HK-2 (cell line): ENCODE data around the gene TEX50.
"Not testable (repeated sequence)": the region's sequence is repeated elsewhere in the genome, so short reads cannot be mapped to it uniquely, and the experiment has no call there.

ENCODE experiments used
- DNase-seq: peaks from one replicate; pipeline ENCODE4 v3.0.0-alpha.2; 2018; ENCODE audit not compliant: unreplicated experiment

Gene TEX50

DNA sequence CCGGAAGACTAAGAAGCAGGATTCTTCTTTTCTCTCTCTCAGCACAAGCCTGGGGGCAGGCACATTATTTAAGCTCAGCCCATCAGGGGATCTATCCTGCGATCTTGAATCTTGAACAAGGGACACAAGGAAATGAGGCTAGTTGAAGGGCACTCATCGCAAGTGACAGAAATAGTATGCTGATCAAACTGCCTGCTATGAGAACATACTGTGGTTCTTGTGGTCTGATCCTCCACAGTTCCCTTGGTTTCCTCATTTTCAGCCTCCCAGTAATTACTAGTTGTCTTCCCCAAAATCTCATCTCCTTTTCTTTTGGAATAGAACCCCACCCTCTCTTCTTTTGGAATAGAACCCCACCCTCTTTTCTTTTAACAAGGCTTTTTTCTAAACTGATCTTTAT lies 28.0 kb downstream of the TEX50 start:
- no peak for DNase-seq

DNA sequence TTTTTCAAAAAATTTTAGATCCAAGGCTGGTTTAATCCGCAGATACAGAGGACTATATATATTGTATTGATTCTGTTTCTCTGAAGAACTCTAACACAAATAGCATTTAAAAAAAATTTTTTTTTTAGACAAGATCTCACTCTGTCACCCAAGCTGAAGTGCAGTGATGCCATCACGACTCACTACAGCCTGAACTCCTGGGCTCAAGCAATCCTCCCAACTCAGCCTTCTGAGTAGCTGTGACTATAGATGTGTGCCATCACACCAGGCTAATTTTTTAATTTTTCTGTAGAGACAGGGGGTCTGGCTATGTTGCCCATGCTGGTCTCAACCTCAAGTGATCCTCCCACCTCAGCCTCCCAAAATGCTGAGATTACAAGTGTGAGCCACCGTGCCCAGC lies 31.5 kb downstream of the TEX50 start:
- peak; percentile 10 for DNase-seq

DNA sequence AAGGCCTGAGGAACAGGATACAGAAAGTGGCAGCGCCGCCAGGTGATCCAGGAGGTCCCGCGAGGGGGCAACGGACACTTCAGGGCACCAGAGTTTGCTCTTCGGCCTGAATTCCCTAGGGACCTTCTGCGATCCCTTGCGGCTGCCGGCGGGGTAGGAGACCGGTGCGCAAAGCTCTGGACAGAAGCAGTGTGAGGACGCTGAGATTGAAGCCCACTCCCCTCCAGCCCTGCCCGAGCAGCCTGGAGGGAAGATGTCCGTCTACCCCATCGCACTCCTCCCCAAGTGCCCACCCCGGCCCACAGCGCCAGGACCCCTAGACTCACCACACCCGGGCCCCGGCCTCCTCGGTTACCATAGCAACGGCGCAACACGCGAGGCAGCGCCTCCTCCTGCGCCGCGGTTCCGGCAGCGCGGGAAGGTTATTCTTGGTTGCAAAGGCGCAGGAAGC lies 34.4 kb downstream of the TEX50 start, which contains the start of gene ANKRD45:
Gene ANKRD45 (minus strand): TSS at position 361 of the 451 bp plus-strand sequence. CDS start 10,433 bp downstream, outside the sequence.
- DNase-seq: no peak

DNA sequence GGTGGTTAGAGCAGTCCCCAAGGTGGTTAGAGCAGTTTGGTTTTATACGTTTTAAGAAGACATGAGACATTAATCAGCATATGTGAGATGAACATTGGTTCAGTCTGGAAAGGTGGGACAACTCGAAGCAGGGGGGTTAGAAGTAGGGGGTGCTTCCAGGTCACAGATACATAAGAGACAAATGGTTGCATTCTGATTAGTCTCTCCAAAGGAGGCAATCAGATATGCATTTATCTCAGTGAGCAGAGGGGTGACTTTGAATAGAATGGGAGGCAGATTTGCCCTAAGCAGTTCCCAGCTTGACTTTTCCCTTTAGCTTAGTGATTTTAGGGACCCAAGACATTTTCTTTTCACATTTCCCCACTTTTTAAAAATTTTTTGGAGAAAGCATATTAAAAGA lies 39.4 kb downstream of the TEX50 start:
- DNase-seq: not testable (repeated sequence)

DNA sequence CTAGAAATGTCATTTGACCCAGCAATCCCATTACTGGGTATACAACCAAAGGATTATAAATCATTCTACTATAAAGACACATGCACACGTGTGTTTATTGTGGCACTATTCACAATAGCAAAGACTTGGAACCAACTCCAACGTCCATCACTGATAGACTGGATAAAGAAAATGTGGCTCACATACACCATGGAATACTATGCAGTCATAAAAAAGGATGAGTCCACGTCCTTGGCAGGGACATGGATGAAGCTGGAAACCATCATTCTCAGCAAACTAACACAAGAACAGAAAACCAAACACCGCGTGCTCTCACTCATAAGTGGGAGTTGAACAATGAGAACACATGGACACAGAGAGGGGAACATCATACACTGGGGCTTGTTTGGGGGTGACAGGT lies 45.0 kb downstream of the TEX50 start:
- not testable (repeated sequence) for DNase-seq

DNA sequence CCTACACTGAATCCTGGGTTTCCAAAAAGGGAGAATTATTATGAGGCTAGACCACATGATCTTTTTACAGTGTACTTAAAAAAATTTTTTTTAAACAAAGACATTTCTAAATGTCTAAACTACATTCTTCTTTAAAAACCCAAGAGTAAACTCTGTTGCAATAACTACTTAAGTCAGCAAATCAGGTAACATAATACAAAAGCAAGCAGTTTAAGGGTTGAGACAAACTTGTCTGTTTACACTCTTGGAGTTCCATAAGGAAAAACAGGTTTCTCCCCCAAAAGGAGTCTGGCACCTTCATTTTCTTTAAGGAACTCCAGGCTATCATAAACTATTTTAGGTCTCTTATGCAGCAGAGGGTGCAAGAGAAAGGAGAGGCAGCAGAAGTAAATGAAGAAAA lies 47.0 kb downstream of the TEX50 start:
- DNase-seq: no peak

DNA sequence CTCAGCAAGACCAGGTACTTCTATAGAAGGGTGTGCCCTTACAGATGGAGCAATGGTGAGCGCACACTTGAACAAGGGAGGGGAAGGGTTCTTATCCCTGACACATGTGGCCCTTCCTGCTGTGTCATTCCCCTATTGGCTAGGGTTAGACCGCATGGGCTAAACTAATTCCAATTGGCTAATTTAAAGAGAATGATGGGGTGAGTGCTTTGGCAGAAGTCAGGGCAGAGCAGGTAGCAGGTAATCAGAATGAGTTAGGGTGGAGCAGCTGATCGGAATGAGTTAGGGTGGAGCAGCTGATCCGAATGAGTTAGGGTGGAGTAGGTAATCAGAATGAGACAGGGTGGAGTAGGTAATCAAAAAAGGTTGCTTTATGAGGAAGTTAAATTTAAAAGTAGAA lies 48.7 kb downstream of the TEX50 start:
- DNase-seq: not testable (repeated sequence)

DNA sequence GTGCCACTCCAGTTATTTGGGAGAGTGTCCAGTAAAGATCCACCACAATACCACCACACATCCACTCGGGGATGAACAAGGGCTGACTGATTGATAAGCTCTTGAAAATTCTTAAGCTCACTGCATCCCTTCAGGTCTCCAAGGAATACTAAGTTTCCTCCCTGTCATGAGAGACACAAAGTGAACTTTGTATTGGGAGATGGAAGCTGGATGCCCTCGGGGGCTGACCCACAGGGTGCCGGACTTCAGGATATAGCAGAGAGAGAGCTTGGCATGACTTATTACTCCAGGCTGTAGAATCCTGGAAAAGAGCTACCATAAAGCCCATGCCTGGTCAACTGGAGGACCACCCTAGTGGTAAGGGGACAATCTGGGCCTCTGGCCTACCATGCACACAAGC lies 50.0 kb downstream of the TEX50 start:
- DNase-seq: not testable (repeated sequence)
